GM12878 (cell line): ENCODE data around the gene CLCN7. TPM values are rescaled to one million over a fixed set of nuclear protein-coding genes. Genes with fewer than 3 reads are reported as not detected.

Experiments
- ATAC-seq: fragments of 200-7000 bp; cut with Tn5 transposase; 3 replicates; pipeline ENCODE4 v1.9.1; 2020; ENCODE audit warnings: mild to moderate bottlenecking, moderate library complexity
- BruUV-seq: library from RNA; stranded (reverse); fragments of 400-500 nt; replicated peaks from 2 replicates; lab custom pipeline; 2021; lab: Mats Ljungman, UMichigan
- CTCF ChIA-PET: fragments of 300-600 bp; sonication (Branson Sonifier 250); formaldehyde crosslinking; extraction: SDS; loops from one replicate; lab custom pipeline; 2021; ENCODE audit warnings: inconsistent platforms; lab: Yijun Ruan, JAX
- POLR2A ChIA-PET: fragments of 350-600 bp; formaldehyde crosslinking; extraction: SDS; loops from one replicate; lab custom pipeline; 2021; ENCODE audit warnings: inconsistent platforms; lab: Charles Lee
- RAD21 ChIA-PET: fragments of 300-600 bp; sonication (Branson Sonifier 250); formaldehyde crosslinking; loops from one replicate; lab custom pipeline; 2023; ENCODE audit warnings: antibody characterized with exemption; ENCODE audit not compliant: unreplicated experiment; lab: Charles Lee
- SMC1A ChIA-PET: fragments of 300-600 bp; sonication (Branson Sonifier 250); formaldehyde crosslinking; loops from one replicate; lab custom pipeline; 2023; ENCODE audit not compliant: unreplicated experiment, uncharacterized antibody; lab: Charles Lee
- DNase-seq: peaks from one replicate; pipeline ENCODE4 v3.0.0-alpha.2; 2011; ENCODE audit warnings: low read depth, low spot score
- FAIRE-seq: peaks from 3 replicates; lab custom pipeline; 2011; peaks lifted over from hg19 to GRCh38; lab: Jason Lieb, UNC
- H2AFZ ChIP-seq: 2 replicates; pipeline ENCODE4 v1.6.0; 2011; ENCODE audit warnings: low read depth, low read length, control low read depth; ENCODE audit not compliant: control insufficient read depth
- H3K27ac ChIP-seq: 2 replicates; pipeline ENCODE4 v1.5.1; 2011; ENCODE audit warnings: control low read depth; ENCODE audit not compliant: control insufficient read depth, insufficient read depth
- H3K27me3 ChIP-seq, 2 experiments: replicated peaks in 1 of 2; 2 replicates each; pipeline versions ENCODE4 v1.6.0 to v1.6.1; 2011; ENCODE audit warnings: low read length in 1 of 2; ENCODE audit not compliant: control insufficient read depth in 2 of 2, insufficient read depth in 2 of 2
- H3K36me3 ChIP-seq, 2 experiments: 2 replicates each; pipeline ENCODE4 v1.5.1; 2011; ENCODE audit warnings: low read length in 1 of 2; ENCODE audit not compliant: control insufficient read depth in 2 of 2, insufficient read depth in 2 of 2
- H3K4me1 ChIP-seq: 2 replicates; pipeline ENCODE4 v1.6.1; 2011; ENCODE audit warnings: mild to moderate bottlenecking, low read length, moderate library complexity, mixed read lengths; ENCODE audit not compliant: control insufficient read depth, insufficient read depth
- H3K4me2 ChIP-seq: 2 replicates; pipeline ENCODE4 v1.6.0; 2011; ENCODE audit warnings: control low read depth; ENCODE audit not compliant: control insufficient read depth, insufficient read depth
- H3K4me3 ChIP-seq: fragments of 200-600 bp; sonication (generic); 2 replicates; pipeline ENCODE4 v1.5.1; 2016
- H3K79me2 ChIP-seq: 2 replicates; pipeline ENCODE4 v1.6.0; 2011; ENCODE audit warnings: low read length; ENCODE audit not compliant: control insufficient read depth, insufficient read depth
- H3K9ac ChIP-seq: 2 replicates; pipeline ENCODE4 v1.8.0; 2011; ENCODE audit warnings: low read length, control low read depth, mixed read lengths; ENCODE audit not compliant: control insufficient read depth, insufficient read depth
- H3K9me3 ChIP-seq: replicated peaks from 3 replicates; pipeline ENCODE4 v1.5.1; 2011; ENCODE audit warnings: mild to moderate bottlenecking, low read length; ENCODE audit not compliant: control insufficient read depth, insufficient read depth
- H4K20me1 ChIP-seq: 2 replicates; pipeline ENCODE4 v1.6.0; 2011; ENCODE audit not compliant: control insufficient read depth, insufficient read depth
- CBX3 ChIP-seq: fragments of 200-600 bp; sonication (generic); IDR thresholded peaks from 2 replicates; pipeline ENCODE4 v1.6.1; 2016; ENCODE audit warnings: low read depth, borderline replicate concordance
- CHD1 ChIP-seq: IDR thresholded peaks from 2 replicates; pipeline ENCODE4 v1.6.1; 2012; ENCODE audit warnings: low read depth, low read length, improper control_type of control experiment
- CREB1 ChIP-seq: IDR thresholded peaks from 2 replicates; pipeline ENCODE4 v1.6.1; 2012; ENCODE audit warnings: low read depth, mild to moderate bottlenecking, inconsistent platforms
- NFYB ChIP-seq: IDR thresholded peaks from 2 replicates; pipeline ENCODE4 v1.6.1; 2011; ENCODE audit warnings: low read depth, mild to moderate bottlenecking, low read length, improper control_type of control experiment, moderate library complexity; ENCODE audit not compliant: insufficient read depth
- POLR2A ChIP-seq: IDR thresholded peaks from 2 replicates; pipeline ENCODE4 v1.6.1; 2011; ENCODE audit warnings: low read depth, mild to moderate bottlenecking, low read length
- SMC3 ChIP-seq: IDR thresholded peaks from 2 replicates; pipeline ENCODE4 v1.6.1; 2011; ENCODE audit warnings: low read length, improper control_type of control experiment, borderline replicate concordance
- SREBF2 ChIP-seq: IDR thresholded peaks from 2 replicates; pipeline ENCODE4 v1.6.1; 2012; ENCODE audit warnings: mild to moderate bottlenecking, low read length
- TCF3 ChIP-seq: IDR thresholded peaks from 2 replicates; pipeline ENCODE4 v1.6.1; 2012; ENCODE audit warnings: low read depth, mild to moderate bottlenecking, low read length, borderline replicate concordance; ENCODE audit not compliant: insufficient read depth
- TCF7 ChIP-seq: IDR thresholded peaks from 2 replicates; pipeline ENCODE4 v1.6.1; 2014; ENCODE audit warnings: antibody characterized with exemption, borderline replicate concordance
- WRNIP1 ChIP-seq: IDR thresholded peaks from 2 replicates; pipeline ENCODE4 v1.6.1; 2011; ENCODE audit warnings: low read depth, low read length, improper control_type of control experiment, borderline replicate concordance
- ZZZ3 ChIP-seq: IDR thresholded peaks from 2 replicates; pipeline ENCODE4 v1.6.1; 2011; ENCODE audit warnings: low read depth; ENCODE audit not compliant: control insufficient read depth, insufficient read length
- WGBS: methylation state at CpG from one replicate; pipeline ENCODE4 v1.1.6; 2016; ENCODE audit warnings: low lambda C conversion rate; ENCODE audit not compliant: insufficient replicate concordance, insufficient coverage; ENCODE audit errors: missing lambda C conversion rate; 5-methylcytosine and 5-hydroxymethylcytosine counted together
- in situ Hi-C: fragments of 300-500 bp; cut with MboI; formaldehyde crosslinking; loops from 9 replicates; pipeline ENCODE4 v1.14.3; 2018; ENCODE audit warnings: mixed read lengths
- intact Hi-C: fragments of 100-400 bp; cut with micrococcal nuclease; formaldehyde crosslinking; loops from one replicate; pipeline ENCODE4 v1.14.2; 2022; ENCODE audit not compliant: unreplicated experiment
- polyA plus RNA-seq, 11 experiments: library from polyadenylated mRNA; depleted of rRNA in 4 of 11; unstranded in 6 of 11; stranded (reverse) in 5 of 11; fragments of >200 nt; fragmentation: Nextera tagmentation in 4 of 11; fragmentation: Illumina TruSeq in 1 of 11; extraction: Ambion mirVana in 4 of 11; extraction: Trizol in 1 of 11; gene quantifications; 1 replicate in 1 of 11; 2 replicates in 10 of 11; pipeline versions ENCODE4 v1.2.1 to v1.2.3, GENCODE V29; 2011 to 2016; ENCODE audit warnings: inconsistent platforms in 2 of 11, missing spikeins in 2 of 11, low read depth in 1 of 11
- total RNA-seq, 4 experiments: library from RNA; depleted of rRNA in 3 of 4; stranded (reverse); fragments of >200 nt in 3 of 4; fragmentation: Illumina TruSeq in 1 of 4; extraction: Trizol in 1 of 4; gene quantifications; 2 replicates each; pipeline versions ENCODE4 v1.2.1 to v1.2.3, GENCODE V29; 2013 to 2021
- TF ChIP-seq, protein P1 (sequence below): fragments of 450-650 bp; IDR thresholded peaks from 2 replicates; pipeline ENCODE4 v1.6.1; 2018; ENCODE audit warnings: borderline replicate concordance, mild to moderate bottlenecking; ENCODE audit not compliant: partially characterized antibody
- TF ChIP-seq, protein P2 (sequence below): fragments of 450-650 bp; IDR thresholded peaks from 2 replicates; pipeline ENCODE4 v1.6.1; 2017; ENCODE audit warnings: mild to moderate bottlenecking

CLCN7 gene
- total and polyA plus RNA-seq, 10 of the 15 experiments (the other 5 are each of a cell fraction or from before 2014, with no cell fraction given): 0.04 to 62.5 (median 19.9) TPM

DNA sequence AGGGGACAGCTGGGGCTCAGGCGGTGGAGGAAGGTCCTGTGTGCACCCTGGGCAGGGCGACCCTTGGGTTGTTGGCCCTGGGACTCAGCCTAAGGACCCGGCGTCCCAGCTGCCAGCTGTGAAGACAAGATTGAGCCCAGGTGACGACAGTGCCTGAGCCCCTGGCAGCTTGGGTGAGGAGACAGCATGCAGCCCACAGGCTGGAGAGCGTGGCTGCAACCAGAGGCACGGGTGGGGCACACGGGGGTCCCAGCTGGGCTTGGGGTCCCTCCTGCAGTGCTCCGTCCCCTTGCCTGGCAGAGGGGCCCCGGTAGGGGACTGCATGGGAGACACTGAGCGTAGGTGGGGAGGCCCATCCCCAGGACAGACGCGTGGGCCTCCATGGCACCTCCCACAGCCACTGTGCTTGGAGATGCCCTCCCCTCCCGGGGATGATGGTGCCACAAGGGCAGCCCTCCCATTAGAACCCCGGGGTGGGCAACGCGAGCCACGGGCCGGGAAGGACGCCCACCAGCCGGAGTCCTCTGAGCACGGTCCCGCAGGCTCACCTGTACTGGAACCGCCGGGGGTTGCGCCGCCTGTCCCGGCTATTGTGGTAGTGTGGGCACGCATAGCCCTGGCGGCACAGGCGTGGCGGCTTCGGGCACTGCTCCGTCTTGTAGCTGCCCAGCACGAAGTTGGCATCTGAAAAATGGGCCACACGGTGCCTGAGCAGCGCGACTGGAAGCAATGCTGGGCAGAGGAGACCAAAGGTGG lies 75.8 kb downstream of the CLCN7 start:
- Histone ChIP-seq H3K79me2 (no peaks in the 10 kb centered on the region), H3K9ac (no peak overlapping the region), H3K36me3 (no peaks in the 10 kb centered on the region; a peak in 2 of 4 replicates), H3K9me3 (no peaks in the 10 kb centered on the region), H3K4me3 (no peak overlapping the region), H3K27me3 (no peaks in the 10 kb centered on the region), H4K20me1 (no peaks in the 10 kb centered on the region), H3K4me1 (no peaks in the 10 kb centered on the region), H3K4me2 (no peak overlapping the region), H3K27ac (no peak overlapping the region), H2AFZ (no peak overlapping the region)
- RAD21 ChIA-PET: no interaction called here
- SMC1A ChIA-PET: no interaction called here
- intact Hi-C loops (no loop called here), in situ Hi-C loops (no loop called here)
- FAIRE-seq (no peak), DNase-seq (no peak), ATAC-seq (no peak)
- CTCF ChIA-PET: no interaction called here
- TF ChIP-seq SREBF2 (no peak), NFYB (no peak), POLR2A (peak; percentile 44)
- BruUV-seq: no TSS peak
- POLR2A ChIA-PET: no interaction called here
- WGBS: 94% methylated on average over 38 of the region's 38 CpGs

DNA sequence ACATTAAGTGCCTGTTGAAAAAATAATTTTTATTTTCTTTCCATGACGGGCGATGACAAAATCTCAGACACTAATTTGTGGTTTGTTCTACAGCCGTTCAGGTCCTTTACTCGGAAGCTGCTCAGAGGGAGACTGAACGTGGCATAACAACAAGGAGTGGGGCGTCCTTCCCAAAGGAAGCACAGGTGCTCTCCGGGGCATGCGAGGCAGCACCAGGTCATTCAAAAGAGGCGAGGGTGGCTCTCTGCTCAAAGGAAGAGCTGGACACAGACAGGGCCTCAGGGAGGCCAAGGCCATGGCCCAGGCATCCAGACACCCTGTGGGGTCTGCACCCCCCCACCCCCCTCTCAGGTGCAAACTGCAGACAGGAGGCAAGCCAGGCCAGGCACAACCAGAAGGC lies 76.5 kb downstream of the CLCN7 start:
- no peaks in the 10 kb centered on the region for H3K9me3 ChIP-seq
- no peak for ATAC-seq
- no peaks in the 10 kb centered on the region for H3K4me1 ChIP-seq
- no peak overlapping the region for H2AFZ ChIP-seq
- intact Hi-C loops: no loop called here
- ChIA-PET RAD21 (no interaction called here), POLR2A (no interaction called here), SMC1A (no interaction called here), CTCF (no interaction called here)
- H3K9ac ChIP-seq: no peak overlapping the region
- in situ Hi-C loops: no loop called here
- WGBS: 88% methylated on average over 9 of the region's 9 CpGs
- no peaks in the 10 kb centered on the region; a peak in 2 of 4 replicates for H3K36me3 ChIP-seq
- no peaks in the 10 kb centered on the region for H4K20me1 ChIP-seq
- FAIRE-seq: no peak
- no peak for DNase-seq
- no peaks in the 10 kb centered on the region for H3K79me2 ChIP-seq
- BruUV-seq: no TSS peak
- H3K4me2 ChIP-seq: no peak overlapping the region
- H3K4me3 ChIP-seq: no peak overlapping the region
- H3K27ac ChIP-seq: no peak overlapping the region
- no peaks in the 10 kb centered on the region for H3K27me3 ChIP-seq
- TF ChIP-seq, protein P1, sequence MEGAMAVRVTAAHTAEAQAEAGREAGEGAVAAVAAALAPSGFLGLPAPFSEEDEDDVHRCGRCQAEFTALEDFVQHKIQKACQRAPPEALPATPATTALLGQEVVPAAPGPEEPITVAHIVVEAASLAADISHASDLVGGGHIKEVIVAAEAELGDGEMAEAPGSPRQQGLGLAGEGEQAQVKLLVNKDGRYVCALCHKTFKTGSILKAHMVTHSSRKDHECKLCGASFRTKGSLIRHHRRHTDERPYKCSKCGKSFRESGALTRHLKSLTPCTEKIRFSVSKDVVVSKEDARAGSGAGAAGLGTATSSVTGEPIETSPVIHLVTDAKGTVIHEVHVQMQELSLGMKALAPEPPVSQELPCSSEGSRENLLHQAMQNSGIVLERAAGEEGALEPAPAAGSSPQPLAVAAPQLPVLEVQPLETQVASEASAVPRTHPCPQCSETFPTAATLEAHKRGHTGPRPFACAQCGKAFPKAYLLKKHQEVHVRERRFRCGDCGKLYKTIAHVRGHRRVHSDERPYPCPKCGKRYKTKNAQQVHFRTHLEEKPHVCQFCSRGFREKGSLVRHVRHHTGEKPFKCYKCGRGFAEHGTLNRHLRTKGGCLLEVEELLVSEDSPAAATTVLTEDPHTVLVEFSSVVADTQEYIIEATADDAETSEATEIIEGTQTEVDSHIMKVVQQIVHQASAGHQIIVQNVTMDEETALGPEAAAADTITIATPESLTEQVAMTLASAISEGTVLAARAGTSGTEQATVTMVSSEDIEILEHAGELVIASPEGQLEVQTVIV: no peak
- TF ChIP-seq TCF7 (no peak), CBX3 (no peak), CHD1 (no peak), TCF3 (no peak), ZZZ3 (no peak), CREB1 (no peak), WRNIP1 (no peak), SMC3 (no peak)
- TF ChIP-seq, protein P2, sequence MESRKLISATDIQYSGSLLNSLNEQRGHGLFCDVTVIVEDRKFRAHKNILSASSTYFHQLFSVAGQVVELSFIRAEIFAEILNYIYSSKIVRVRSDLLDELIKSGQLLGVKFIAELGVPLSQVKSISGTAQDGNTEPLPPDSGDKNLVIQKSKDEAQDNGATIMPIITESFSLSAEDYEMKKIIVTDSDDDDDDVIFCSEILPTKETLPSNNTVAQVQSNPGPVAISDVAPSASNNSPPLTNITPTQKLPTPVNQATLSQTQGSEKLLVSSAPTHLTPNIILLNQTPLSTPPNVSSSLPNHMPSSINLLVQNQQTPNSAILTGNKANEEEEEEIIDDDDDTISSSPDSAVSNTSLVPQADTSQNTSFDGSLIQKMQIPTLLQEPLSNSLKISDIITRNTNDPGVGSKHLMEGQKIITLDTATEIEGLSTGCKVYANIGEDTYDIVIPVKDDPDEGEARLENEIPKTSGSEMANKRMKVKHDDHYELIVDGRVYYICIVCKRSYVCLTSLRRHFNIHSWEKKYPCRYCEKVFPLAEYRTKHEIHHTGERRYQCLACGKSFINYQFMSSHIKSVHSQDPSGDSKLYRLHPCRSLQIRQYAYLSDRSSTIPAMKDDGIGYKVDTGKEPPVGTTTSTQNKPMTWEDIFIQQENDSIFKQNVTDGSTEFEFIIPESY: no peak
